Ishikawa (cell line): Measurements from ENCODE around the gene TCHHL1.

Experiments used
- CEBPB ChIP-seq: IDR thresholded peaks from 2 replicates; pipeline ENCODE4 v1.6.1; 2012
- CREB1 ChIP-seq: IDR thresholded peaks from 2 replicates; pipeline ENCODE4 v1.6.1; 2012; ENCODE audit warnings: low read depth
- EGR1 ChIP-seq: IDR thresholded peaks from 2 replicates; pipeline ENCODE4 v1.6.1; 2012
- EP300 ChIP-seq: IDR thresholded peaks from 2 replicates; pipeline ENCODE4 v1.6.1; 2012; ENCODE audit warnings: borderline replicate concordance
- FOXM1 ChIP-seq: IDR thresholded peaks from 2 replicates; pipeline ENCODE4 v1.6.1; 2012; ENCODE audit warnings: low read depth, borderline replicate concordance
- MAX ChIP-seq: IDR thresholded peaks from 2 replicates; pipeline ENCODE4 v1.6.1; 2012
- NFIC ChIP-seq: IDR thresholded peaks from 2 replicates; pipeline ENCODE4 v1.6.1; 2012
- RAD21 ChIP-seq: IDR thresholded peaks from 2 replicates; pipeline ENCODE4 v1.6.1; 2012; ENCODE audit warnings: low read depth
- REST ChIP-seq: IDR thresholded peaks from 2 replicates; pipeline ENCODE4 v1.6.1; 2012; ENCODE audit warnings: low read depth, mild to moderate bottlenecking
- TAF1 ChIP-seq: IDR thresholded peaks from 2 replicates; pipeline ENCODE4 v1.6.1; 2012; ENCODE audit warnings: low read depth, mild to moderate bottlenecking
- TCF12 ChIP-seq: IDR thresholded peaks from 2 replicates; pipeline ENCODE4 v1.6.1; 2012; ENCODE audit warnings: low read depth
- TEAD4 ChIP-seq: IDR thresholded peaks from 2 replicates; pipeline ENCODE4 v1.6.1; 2012
- USF1 ChIP-seq: IDR thresholded peaks from 2 replicates; pipeline ENCODE4 v1.6.1; 2012
- YY1 ChIP-seq: IDR thresholded peaks from 2 replicates; pipeline ENCODE4 v1.6.1; 2012; ENCODE audit warnings: low read depth
- ZBTB7A ChIP-seq: IDR thresholded peaks from 2 replicates; pipeline ENCODE4 v1.6.1; 2012; ENCODE audit warnings: low read depth

Gene TCHHL1

GRCh38 chr1:152043870-152044269 is 45.0 kb downstream of the TCHHL1 start:
- TF ChIP-seq FOXM1 = no peak

GRCh38 chr1:152042030-152042429 is 46.8 kb downstream of the TCHHL1 start:
- TF ChIP-seq EGR1 (no peak), REST (no peak), CREB1 (no peak), MAX (no peak), TAF1 (no peak), TEAD4 (no peak), RAD21 (no peak), YY1 (no peak), ZBTB7A (no peak), CEBPB (no peak), FOXM1 (no peak), USF1 (no peak), EP300 (no peak), TCF12 (no peak), NFIC (no peak)

GRCh38 chr1:152039886-152040285 is 49.0 kb downstream of the TCHHL1 start:
- no peak for TF ChIP-seq REST
- no peak for TF ChIP-seq TCF12
- no peak for TF ChIP-seq TEAD4
- TF ChIP-seq EGR1 = no peak
- no peak for TF ChIP-seq TAF1
- TF ChIP-seq FOXM1 = no peak
- no peak for TF ChIP-seq NFIC
- TF ChIP-seq CREB1 = no peak
- TF ChIP-seq CEBPB = no peak
- no peak for TF ChIP-seq MAX
- TF ChIP-seq USF1 = no peak
- no peak for TF ChIP-seq RAD21
- TF ChIP-seq ZBTB7A = no peak
- no peak for TF ChIP-seq EP300
- no peak for TF ChIP-seq YY1

- no peak for TF ChIP-seq YY1
- no peak for TF ChIP-seq CEBPB
- no peak for TF ChIP-seq RAD21
- TF ChIP-seq EGR1 = no peak
- TF ChIP-seq EP300 = no peak
- TF ChIP-seq FOXM1 = no peak
- TF ChIP-seq REST = no peak
- no peak for TF ChIP-seq MAX
- TF ChIP-seq TAF1 = no peak
- TF ChIP-seq NFIC = no peak
- TF ChIP-seq ZBTB7A = no peak
- TF ChIP-seq CREB1 = no peak
- TF ChIP-seq TCF12 = no peak
- no peak for TF ChIP-seq TEAD4
- TF ChIP-seq USF1 = no peak
Measured at GRCh38 chr1:152039461-152039860, 49.4 kb downstream of the TCHHL1 start.
